HG03097 (cell line): ENCODE results near the gene TMC8.
"Not testable (repeated sequence)": the region's sequence is repeated elsewhere in the genome, so short reads cannot be mapped to it uniquely, and the experiment has no call there.

Experiments
- ATAC-seq: cut with Tn5 transposase; IDR thresholded peaks from one replicate; pipeline ENCODE4 v1.9.1; 2021; ENCODE audit not compliant: unreplicated experiment, low FRiP score

TMC8 gene, protein sequence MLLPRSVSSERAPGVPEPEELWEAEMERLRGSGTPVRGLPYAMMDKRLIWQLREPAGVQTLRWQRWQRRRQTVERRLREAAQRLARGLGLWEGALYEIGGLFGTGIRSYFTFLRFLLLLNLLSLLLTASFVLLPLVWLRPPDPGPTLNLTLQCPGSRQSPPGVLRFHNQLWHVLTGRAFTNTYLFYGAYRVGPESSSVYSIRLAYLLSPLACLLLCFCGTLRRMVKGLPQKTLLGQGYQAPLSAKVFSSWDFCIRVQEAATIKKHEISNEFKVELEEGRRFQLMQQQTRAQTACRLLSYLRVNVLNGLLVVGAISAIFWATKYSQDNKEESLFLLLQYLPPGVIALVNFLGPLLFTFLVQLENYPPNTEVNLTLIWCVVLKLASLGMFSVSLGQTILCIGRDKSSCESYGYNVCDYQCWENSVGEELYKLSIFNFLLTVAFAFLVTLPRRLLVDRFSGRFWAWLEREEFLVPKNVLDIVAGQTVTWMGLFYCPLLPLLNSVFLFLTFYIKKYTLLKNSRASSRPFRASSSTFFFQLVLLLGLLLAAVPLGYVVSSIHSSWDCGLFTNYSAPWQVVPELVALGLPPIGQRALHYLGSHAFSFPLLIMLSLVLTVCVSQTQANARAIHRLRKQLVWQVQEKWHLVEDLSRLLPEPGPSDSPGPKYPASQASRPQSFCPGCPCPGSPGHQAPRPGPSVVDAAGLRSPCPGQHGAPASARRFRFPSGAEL

DNA sequence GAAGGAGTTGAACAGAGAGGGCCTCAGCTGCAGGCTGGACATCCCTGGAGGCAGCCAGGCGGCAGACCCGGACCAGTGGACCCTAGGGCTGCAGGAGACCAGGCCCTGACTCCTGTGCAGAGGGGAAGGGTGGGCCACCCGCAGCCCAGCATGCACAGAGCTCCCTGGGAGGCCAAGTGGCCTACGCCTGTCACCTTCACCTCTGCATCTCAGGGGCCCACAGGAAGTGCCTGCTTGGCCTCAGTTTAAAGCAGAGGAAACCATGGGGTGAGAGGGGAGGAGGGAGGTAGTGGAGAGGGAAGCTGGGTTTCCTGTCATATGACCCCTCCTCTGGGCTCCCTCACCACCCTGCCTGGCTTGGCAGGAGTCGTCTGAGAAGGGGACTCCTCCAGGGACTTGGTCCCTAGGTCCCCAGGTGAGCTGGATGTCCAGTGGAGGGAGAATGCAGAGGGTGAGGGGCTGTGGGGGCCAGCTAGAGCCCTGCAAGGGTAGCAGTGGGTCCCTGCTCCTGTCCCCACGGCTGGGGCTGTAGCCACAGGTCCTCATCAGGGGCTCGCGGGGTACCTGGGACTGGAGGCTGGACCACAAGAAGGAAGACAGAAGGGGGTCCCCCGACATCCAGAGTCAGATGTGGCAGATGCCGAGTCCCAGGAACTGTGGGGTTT, at the start of gene TMC8:
Gene TMC8 (plus strand): TSS at position 335 of the 665 bp plus-strand sequence. CDS start 818 bp downstream, outside the sequence.
- peak; percentile 23 for ATAC-seq

DNA sequence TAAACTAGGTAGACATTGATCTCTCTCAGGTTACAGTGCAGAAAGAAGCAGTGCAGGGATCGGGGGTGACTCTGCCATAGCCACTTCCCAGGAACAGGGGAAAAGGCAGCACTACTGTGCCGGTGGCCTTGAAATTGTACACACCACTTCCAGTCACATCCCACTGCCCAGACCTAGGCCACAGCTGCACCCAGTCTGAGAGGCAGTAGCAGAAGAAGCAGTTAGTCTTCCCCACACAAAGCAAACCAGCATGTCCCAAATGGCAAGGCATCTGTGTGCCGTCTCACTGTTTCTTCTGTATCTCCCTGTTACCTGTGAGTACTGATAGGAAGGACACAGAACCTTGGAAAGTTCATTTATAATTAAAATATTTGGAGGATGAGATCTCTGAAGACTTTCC, 49.0 kb upstream of the TMC8 start:
- no peak for ATAC-seq

DNA sequence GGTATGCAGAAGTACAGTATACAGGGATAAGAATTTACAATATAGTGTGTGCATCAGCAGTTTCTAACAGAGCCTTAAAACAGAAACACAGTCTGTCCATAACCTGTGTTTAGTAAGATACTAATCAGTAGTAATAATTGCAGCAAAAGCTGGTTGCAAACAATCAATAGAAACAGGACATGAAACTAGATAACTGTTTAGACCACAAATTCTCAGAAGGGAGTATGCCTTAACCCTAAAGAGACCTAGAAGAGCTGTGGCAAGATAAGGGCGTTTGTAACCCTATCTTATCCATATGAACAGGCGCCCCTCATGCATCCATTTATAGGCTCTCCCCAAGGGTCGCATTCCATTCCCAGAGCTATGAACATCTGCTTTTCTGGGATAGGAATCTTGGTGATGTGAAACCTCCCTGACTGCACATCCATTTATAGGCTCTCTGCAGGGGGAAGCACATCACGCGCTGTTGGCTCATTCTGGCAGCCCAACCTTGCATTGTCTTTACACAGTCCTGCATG, 48.2 kb upstream of the TMC8 start:
- ATAC-seq: not testable (repeated sequence)

DNA sequence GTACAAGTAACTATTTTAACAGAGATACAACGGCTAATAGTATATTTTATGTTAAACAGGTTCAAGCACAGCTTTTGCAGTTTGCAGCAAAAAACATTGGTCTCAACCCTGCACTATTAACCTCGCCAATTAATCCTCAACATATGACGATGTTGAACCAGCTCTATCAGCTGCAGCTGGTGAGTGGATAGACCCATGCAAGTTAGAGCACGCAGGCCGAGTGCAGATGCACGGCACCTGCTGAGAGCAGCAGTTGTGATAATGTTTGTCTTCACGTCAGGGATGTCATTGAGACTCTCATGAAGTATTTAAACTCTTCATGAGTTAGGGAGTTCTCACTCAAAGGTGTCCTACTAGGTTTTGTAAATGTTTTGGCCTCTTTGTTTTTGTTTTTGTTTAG, 47.6 kb upstream of the TMC8 start:
- no peak for ATAC-seq

DNA sequence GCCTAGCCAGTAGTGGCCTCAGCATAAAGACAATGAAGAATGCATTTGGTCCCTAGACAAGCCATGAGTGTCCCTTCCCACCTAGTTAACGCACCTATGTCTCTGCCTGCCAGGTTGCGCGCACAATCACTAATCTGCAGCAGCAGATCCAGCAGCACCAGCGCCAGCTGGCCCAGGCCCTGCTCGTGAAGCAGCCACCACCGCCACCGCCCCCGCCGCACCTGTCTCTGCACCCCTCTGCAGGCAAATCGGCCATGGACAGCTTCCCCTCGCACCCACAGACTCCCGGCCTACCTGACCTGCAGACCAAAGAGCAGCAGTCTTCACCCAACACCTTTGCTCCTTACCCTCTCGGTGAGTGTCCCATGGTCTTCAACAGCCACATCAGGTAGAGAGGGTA, 43.8 kb upstream of the TMC8 start:
- no peak for ATAC-seq

DNA sequence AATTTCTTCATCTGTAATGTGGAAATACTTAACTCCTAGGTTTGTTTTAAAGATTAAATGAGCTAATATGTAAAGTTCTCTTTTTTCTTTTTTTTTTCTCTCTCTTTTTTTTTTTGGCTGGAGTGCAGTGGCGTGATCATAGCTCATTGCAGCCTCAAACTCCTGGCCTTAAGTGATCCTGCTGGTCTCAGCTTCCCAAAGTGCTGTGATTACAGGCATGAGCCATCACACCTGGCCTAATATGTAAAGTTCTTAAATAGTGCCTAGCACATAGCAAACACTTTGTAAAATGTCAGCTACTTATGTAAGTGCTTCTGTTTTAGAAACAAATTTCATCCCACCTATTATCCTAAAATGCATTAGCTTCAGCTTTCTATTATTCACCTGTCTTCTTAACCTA, 42.0 kb upstream of the TMC8 start:
- ATAC-seq: no peak

DNA sequence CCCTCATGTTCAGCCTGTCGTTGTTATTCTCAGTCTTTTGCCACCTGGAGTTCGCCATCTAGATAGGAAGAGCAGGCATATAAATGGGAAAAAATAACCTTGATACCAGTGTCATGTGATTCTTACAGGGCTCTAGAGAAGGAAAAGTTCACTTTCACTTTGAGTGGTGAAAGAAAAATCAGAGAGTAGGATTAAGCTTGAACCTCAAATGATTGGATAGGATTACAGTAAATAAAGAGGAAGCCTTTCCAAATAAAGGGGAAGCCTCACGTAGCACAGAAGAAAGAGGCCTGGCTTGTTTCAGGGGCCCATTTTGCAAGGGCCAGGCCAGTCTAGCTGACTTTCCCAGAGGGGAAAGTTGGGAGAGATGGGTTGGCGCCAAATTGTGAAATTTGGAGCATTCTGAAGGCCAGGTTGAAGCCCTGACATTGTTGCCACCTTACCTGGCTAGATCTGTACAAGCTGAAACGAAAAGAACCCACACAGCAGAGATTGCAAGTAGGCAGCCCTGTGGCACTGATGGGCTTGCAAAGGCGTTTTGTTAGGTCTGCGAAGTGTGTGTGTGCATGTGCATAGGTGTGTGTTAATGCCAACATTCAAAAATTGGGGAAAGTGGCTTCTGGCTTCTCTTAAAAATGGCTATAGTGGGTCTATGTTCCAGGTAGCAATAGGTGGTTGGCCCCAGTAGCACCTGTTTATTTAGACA, 40.8 kb upstream of the TMC8 start:
- no peak for ATAC-seq

DNA sequence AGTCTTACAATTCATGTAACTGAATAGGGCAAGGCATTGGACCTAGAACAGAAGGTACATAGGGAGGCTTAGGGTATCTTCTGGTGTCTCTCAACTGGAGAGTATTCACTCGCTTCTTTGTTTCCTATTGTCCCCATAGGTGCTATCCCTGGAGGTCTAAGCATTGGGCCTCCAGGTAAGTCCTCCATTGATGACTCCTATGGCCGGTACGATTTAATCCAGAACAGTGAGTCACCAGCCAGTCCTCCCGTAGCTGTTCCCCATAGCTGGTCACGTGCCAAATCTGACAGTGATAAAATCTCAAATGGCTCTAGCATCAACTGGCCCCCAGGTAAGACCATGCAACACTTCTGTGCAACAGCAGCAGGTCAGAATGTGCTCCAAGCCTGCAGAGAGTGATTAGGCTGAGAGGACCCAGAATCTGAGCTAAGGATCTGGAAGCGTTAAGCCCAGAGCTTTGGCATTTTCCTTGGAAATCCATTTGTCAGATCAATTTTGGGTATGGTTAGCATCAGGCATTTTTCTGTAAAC, 37.7 kb upstream of the TMC8 start:
- no peak for ATAC-seq

DNA sequence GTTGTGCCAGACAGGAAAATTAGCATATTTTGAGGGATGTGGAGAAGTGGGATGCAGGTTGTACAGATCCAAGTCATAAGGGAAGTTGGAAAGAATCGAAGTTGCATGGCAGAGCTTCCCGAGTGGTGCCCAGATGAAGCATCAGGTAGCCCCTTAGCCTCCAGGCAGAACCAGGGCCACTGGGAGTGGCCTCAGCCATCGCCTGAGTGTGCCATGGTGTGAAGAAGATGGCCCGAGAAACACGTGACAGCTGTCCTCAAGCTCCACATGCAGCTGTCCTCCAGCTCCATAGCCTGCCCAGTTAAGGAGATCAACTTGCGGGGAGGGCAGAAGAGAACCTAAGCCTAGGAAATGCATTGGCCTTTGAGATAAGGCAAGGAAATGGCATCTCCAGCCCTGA, 35.5 kb upstream of the TMC8 start:
- no peak for ATAC-seq

DNA sequence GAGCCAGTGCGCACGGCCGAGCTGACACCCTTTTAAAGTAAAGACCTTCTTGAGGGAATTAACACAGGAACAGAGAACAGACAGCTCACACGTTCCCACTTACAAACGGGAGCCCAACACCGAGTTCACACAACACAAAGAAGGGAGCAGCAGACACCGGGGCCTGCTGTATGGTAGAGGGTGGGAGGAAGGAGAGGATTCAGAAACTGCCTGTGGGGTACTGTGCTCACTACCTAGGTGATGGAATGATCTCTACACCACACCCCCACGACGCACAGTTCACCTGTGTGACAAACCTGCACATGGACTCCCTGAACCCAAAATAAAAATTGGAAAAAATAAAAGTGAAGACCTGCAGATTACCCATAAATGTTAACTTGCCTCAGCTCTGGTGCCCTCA, 34.5 kb upstream of the TMC8 start:
- no peak for ATAC-seq

DNA sequence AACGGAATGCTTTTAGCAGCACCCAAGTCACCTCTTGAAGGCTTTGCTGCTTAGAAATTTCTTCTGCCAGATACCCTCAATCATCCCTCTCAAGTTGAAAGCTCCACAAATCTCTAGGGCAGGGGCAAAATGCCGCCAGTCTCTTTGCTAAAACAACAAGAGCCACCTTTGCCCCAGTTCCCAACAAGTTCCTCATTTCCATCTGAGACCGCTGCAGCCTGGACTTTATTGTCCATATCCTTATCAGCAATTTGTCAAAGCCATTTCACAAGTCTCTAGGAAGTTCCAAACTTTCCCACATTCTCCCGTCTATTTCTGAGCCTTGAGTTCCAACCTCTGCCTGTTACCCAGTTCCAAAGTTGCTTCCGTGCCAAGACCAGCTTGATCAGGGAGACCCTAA, 29.5 kb upstream of the TMC8 start:
- no peak for ATAC-seq

DNA sequence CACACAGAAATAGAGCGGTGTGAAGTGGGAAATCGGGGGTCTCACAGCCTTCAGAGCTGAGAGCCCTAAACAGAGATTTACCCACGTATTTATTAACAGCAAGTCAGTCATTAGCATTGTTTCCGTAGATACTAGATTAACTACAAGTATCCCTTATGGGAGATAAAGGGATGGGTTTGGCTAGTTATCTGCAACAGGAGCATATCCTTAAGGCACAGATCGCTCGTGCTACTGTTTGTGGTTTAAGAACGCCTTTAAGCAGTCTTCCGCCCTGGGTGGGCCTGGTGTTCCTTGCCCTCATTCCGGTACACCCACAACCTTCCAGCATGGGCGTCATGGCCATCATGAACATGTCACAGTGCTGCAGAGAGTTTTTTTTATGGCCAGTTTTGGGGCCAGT, 29.0 kb upstream of the TMC8 start:
- no peak for ATAC-seq

DNA sequence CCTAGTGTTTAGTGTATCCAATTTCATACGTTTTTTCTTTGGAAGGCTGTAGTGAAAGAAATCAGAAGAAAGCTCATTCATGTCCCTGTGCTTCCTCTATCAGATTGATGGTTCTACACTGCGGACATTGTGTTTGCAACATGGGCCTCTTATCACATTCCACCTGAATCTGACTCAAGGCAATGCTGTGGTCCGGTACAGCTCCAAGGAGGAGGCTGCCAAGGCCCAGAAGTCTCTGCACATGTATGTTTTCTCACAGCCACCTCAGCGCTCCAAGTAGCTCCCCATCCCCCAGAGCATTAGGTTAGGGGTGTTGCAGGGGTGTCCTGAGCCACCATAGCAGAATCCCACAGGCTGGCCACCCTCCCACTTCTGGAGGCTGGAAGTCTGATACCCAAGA, 27.3 kb upstream of the TMC8 start:
- ATAC-seq: no peak

DNA sequence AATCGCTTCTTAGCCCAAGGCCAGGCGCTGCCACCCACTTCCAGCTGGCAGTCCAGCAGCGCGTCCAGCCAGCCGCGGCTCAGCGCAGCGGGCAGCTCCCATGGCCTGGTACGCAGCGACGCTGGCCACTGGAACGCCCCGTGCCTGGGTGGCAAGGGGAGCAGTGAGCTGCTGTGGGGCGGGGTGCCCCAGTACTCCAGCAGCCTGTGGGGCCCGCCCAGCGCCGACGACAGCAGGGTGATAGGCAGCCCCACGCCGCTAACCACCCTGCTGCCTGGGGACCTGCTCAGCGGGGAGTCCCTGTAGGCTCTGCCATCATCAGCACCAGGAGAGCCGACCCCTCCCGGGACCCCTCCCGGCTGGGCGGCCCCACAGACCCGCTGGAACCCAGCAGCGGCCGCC, 26.0 kb upstream of the TMC8 start:
- no peak for ATAC-seq

DNA sequence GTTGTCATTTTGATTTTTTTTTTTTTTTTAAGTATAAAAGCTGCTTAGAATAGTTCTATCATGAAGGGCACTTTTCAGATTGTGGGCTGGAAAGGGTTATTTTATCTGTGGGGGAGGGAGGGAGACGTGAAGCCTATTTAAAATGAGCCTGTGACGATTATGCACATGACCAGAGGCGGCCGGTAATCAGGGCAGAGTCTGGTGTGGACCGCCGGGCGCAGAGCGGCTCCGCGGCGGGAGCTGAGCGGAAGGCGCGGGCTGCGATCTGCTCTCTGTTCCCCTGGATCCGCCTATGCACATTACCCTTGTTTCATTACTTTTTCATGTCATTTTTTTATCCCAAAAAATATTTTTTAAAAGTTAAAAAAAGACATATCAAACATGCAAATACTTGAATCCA, 25.5 kb upstream of the TMC8 start:
- ATAC-seq: no peak

DNA sequence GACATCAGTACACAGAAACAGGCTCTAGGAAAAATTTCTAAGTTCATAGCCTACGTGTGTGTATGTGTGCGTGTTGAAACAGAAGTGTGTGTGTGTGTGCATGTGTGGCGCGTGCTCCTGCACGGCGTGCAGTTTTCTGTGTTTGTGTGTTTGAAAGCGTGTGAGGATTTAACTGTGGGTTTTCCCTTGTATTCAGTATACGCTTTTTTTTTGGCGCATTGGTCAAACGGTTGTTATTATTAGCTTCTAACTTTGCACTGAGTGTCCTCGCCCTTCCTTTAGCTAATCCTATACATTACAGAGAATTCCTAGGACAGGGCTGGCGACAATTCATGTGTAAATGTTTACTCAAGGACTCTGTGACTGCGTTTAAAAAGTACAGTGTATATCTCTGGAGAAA, 25.0 kb upstream of the TMC8 start:
- ATAC-seq: no peak

DNA sequence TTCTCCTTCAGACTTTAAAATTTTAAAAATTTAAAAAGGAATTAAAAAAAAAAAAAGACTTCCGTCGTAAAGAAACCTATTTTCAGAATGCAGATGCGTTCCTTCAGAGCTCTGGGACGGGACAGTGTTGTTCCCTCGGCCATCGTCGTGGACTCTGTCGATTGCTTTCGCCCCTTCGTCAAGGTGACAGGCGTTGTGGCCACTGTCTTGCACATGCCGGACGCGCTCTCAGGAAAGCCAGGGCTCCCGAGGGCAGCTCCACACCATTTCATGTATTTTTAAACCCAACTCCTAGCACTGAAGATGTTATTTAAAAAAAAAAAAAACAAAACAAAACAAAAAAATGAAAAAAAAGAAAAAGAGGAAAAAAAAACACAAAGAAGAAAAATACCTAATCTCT, 24.4 kb upstream of the TMC8 start:
- ATAC-seq: no peak

DNA sequence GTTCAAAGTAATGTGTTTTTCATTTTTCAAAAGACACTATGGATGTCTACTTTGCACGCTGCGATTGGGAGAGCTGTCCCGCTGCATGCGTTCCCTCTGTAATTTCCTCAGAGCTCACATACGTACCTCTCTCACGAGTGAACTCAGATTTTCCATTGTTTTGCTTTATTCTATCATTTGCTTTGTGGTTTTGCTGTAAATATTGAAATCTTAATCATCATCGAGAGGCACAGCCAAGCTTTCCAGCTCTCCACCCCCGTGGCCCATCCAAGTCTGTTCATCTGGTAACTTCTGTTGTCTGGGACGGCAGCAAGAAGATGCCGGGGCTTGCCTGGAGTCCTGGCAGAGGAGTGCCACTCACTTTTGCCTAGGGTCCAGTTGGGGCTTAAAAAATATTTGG, 23.1 kb upstream of the TMC8 start:
- no peak for ATAC-seq

DNA sequence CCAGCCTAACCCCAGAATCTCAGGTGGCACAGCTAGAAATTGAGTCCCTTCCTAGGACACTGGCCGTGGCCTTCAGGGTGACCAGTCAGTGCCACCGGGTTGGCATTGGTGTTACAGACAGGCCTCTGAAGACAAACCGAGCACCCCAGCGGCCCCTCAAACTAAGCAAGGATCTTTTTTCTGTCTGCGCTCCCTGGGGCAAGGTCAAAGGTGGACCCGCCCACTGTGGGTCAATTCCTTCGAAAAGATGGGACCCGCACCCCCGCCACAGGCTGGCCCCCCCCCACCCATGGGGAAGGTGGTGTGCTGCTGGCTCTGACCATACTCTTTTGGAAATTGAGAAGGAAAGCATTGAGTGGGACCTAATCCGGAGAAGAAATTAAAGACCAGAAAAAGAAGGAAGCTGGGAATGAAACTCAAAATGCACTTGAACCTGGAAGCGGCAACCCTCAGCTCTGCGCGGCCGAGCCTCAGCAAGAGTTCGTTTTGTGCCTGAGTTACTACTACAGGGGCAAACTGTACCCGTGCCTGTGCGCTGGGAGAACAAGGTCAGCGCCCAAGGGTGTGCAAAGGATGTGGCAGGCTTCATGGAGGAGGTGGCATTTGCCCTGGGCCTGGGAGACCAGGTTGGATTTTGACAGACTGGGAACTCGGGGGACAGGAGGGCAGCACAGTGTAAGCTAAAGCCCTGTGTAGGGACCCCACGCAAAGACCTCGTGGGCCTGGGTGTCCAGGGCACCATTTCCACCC, 22.4 kb upstream of the TMC8 start:
- no peak for ATAC-seq
